ENCODE measurements around the gene CMTR2. TPM values are rescaled to one million over a fixed set of nuclear protein-coding genes. Genes with fewer than 3 reads are reported as not detected.

The CMTR2 gene
- total and polyA plus RNA-seq, 3 donors from 2014 or later, result 22.2 to 36.8 (median 25.8) TPM

GRCh38 chr16:71287454-71287853, 1.7 kb downstream of the CMTR2 start:
- no peak for DNase-seq
- Histone ChIP-seq H3K27ac (no peak overlapping the region), H3K36me3 (ENCODE audit: low read depth, missing control alignments) (no peaks in the 10 kb centered on the region), H3K9me3 (no peaks in the 10 kb centered on the region), H3K27me3 (no peaks in the 10 kb centered on the region), H3K4me3 (no peak overlapping the region), H3K4me1 (no peaks in the 10 kb centered on the region)
- TF ChIP-seq CTCF (IDR thresholded peaks at IDR 0.05) (no peak), POLR2A (IDR thresholded peaks at IDR 0.05) (no peak)
- intact Hi-C loops (cut with DNase I; ENCODE audit: low total_unique reads), result no loop called here
- 55 to 59% methylated on average over 2 of the region's 2 CpGs for WGBS, 2 donors

GRCh38 chr16:71283612-71284011, 5.6 kb downstream of the CMTR2 start:
- no peak for DNase-seq
- whole genome bisulfite sequencing, 2 donors, result 83 to 98% methylated on average over 2 of the region's 2 CpGs
- H3K9me3 ChIP-seq, result no peaks in the 10 kb centered on the region
- TF ChIP-seq CTCF (IDR thresholded peaks at IDR 0.05) (no peak), POLR2A (IDR thresholded peaks at IDR 0.05) (no peak)
- no peak overlapping the region for H3K27ac ChIP-seq
- no peak overlapping the region for H3K4me3 ChIP-seq
- intact Hi-C loops (cut with DNase I; ENCODE audit: low total_unique reads), result no loop called here
- H3K4me1 ChIP-seq, result no peaks in the 10 kb centered on the region
- no peaks in the 10 kb centered on the region for H3K36me3 ChIP-seq (ENCODE audit: low read depth, missing control alignments)
- H3K27me3 ChIP-seq, result no peaks in the 10 kb centered on the region

GRCh38 chr16:71282943-71283342, 6.3 kb downstream of the CMTR2 start:
- no peaks in the 10 kb centered on the region for H3K27me3 ChIP-seq
- H3K36me3 ChIP-seq (ENCODE audit: low read depth, missing control alignments), result no peaks in the 10 kb centered on the region
- intact Hi-C loops (cut with DNase I; ENCODE audit: low total_unique reads), result no loop called here
- H3K27ac ChIP-seq, result no peak overlapping the region
- H3K4me1 ChIP-seq, result no peaks in the 10 kb centered on the region
- 84 to 94% methylated on average over 3 of the region's 3 CpGs for WGBS, 2 donors
- no peaks in the 10 kb centered on the region for H3K9me3 ChIP-seq
- H3K4me3 ChIP-seq, result no peak overlapping the region
- DNase-seq, result no peak
- TF ChIP-seq POLR2A (IDR thresholded peaks at IDR 0.05), result no peak
- no peak for TF ChIP-seq CTCF (IDR thresholded peaks at IDR 0.05)

GRCh38 chr16:71276589-71277334, 12.4 kb downstream of the CMTR2 start:
- intact Hi-C loops (cut with DNase I; ENCODE audit: low total_unique reads), result no loop called here
- no peak for DNase-seq
- WGBS, 2 donors, result 97 to 98% methylated on average over 4 of the region's 4 CpGs

More at GRCh38 chr16:71276589-71277334, 12.4 kb downstream of the CMTR2 start:
- TF ChIP-seq CTCF (IDR thresholded peaks at IDR 0.05) (no peak), POLR2A (IDR thresholded peaks at IDR 0.05) (no peak)
- Histone ChIP-seq H3K27me3 (no peaks in the 10 kb centered on the region), H3K4me1 (no peaks in the 10 kb centered on the region), H3K27ac (no peak overlapping the region), H3K4me3 (no peak overlapping the region), H3K36me3 (ENCODE audit: low read depth, missing control alignments) (no peaks in the 10 kb centered on the region), H3K9me3 (no peaks in the 10 kb centered on the region)

Data from testis (tissue), 3 donors.